Activated CD8-positive, alpha-beta T cell treated with anti-CD3 and anti-CD28 coated beads, Interleukin-2, amount 10 ng/mL, durations not matched to agents 7 days and 5 days (primary cell): Measurements from ENCODE around the gene TMEM86A. TPM values are rescaled to one million over a fixed set of nuclear protein-coding genes. Genes with fewer than 3 reads are reported as not detected.
"Not testable (repeated sequence)": the region's sequence is repeated elsewhere in the genome, so short reads cannot be mapped to it uniquely, and the experiment has no call there.

ENCODE experiments used
- ATAC-seq: fragments of 150-1000 bp; cut with Tn5 transposase; one replicate; pipeline ENCODE4 v1.10.0; 2021; ENCODE audit warnings: moderate library complexity
- CTCF ChIA-PET: fragments of 350-600 bp; sonication (Branson Sonifier 250); formaldehyde crosslinking; loops from one replicate; lab custom pipeline; 2021; ENCODE audit warnings: antibody characterized with exemption; lab: Charles Lee
- POLR2A ChIA-PET: fragments of 350-600 bp; sonication (Branson Sonifier 250); formaldehyde crosslinking; loops from one replicate; lab custom pipeline; 2021; ENCODE audit warnings: antibody characterized with exemption; lab: Charles Lee
- DNase-seq: peaks from one replicate; pipeline ENCODE4 v3.0.0-alpha.2; 2020
- H3K27ac Mint-ChIP-seq: one replicate; pipeline ENCODE4 v1.8.0; 2021; ENCODE audit warnings: mild to moderate bottlenecking, mixed read lengths
- H3K27me3 Mint-ChIP-seq: one replicate; pipeline ENCODE4 v1.8.0; 2021; ENCODE audit warnings: low read depth, mixed read lengths
- H3K36me3 Mint-ChIP-seq: one replicate; pipeline ENCODE4 v1.8.0; 2021; ENCODE audit warnings: low read depth, mixed read lengths
- H3K4me1 Mint-ChIP-seq: one replicate; pipeline ENCODE4 v1.8.0; 2021; ENCODE audit warnings: low read depth, mixed read lengths
- H3K4me3 Mint-ChIP-seq: one replicate; pipeline ENCODE4 v1.8.0; 2021; ENCODE audit warnings: mild to moderate bottlenecking, mixed read lengths
- H3K9me3 Mint-ChIP-seq: one replicate; pipeline ENCODE4 v1.8.0; 2022; ENCODE audit warnings: mixed read lengths; ENCODE audit not compliant: insufficient read depth
- total RNA-seq, 2 experiments: library from RNA; stranded (reverse); gene quantifications; one replicate each; pipeline ENCODE4 v1.2.3, GENCODE V29; 2021

The TMEM86A gene, protein sequence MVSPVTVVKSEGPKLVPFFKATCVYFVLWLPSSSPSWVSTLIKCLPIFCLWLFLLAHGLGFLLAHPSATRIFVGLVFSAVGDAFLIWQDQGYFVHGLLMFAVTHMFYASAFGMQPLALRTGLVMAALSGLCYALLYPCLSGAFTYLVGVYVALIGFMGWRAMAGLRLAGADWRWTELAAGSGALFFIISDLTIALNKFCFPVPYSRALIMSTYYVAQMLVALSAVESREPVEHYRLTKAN
- total RNA-seq, result under 1 TPM; 0.26 to 0.52 TPM

DNA sequence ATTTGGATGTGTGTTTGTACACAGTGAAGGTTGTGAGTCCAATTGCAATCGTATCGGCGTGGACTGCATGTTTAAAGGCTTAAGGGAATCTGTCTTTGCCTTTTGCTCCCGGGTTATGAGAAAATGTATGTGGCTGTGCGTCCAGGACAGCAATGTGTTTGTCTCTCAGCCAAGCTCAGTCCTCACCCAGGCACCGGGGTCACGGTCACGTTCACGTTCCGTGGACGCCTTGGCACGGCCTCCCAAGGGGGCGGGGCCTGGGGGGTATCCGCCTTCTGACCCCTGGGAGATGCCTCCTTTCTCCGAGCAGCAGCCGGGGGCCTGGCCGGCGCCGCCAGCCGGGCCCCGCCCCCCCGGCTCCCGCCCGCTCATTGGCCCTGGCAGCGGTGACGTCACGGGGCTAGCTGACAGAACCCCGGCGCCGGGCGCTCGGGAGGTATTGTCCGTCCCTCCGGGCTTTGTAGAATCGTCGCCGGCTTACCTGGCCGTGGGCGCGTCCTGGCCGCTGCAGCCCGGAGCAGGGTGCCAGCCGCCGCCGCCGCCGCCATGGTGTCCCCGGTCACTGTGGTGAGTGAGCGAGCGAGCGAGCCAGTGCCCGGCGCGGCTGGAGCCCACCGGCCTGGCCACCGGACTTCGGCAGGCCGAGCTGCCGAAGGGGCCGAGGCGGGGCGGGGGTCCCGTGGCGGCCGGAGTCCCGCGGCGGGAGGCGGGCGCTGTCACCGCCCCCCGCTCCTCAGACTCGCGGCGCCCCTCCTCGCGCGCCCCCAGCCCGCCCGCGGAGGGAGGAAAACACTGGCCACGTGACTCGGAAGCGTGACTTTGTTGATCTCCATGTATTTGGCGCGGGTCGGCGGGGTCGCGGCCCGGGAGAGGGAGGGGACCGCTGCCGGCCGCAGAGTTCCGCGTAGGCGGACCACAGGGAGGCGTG lies at the start of gene TMEM86A:
Gene TMEM86A, plus strand, starts transcription at position 439 of the 928 bp plus-strand sequence. Its CDS starts 108 bp downstream, at position 547.
- H3K27me3 Mint-ChIP-seq, result peaks cover 18% of the 10 kb centered on the region
- ATAC-seq (peak; percentile 92), DNase-seq (peak; percentile 90)
- H3K27ac Mint-ChIP-seq, result peak within 1 kb of the TSS; percentile 37
- H3K4me1 Mint-ChIP-seq, result peaks cover 10% of the 10 kb centered on the region
- peak within 1 kb of the TSS; percentile 76 for H3K4me3 Mint-ChIP-seq
- H3K36me3 Mint-ChIP-seq, result no peaks in the 10 kb centered on the region
- POLR2A ChIA-PET, result interaction anchor here (0.8 kb wide), 1 partner anchor 304 kb away, joined by 4 read pairs; the partner anchor contains the start of gene LDHA
- no peaks in the 10 kb centered on the region for H3K9me3 Mint-ChIP-seq
- CTCF ChIA-PET, result interaction anchor here (1.1 to 2.0 kb wide), 5 partner anchors 23 to 173 kb away, joined by 3 to 8 read pairs (median 3); no protein-coding TSS in a partner anchor

DNA sequence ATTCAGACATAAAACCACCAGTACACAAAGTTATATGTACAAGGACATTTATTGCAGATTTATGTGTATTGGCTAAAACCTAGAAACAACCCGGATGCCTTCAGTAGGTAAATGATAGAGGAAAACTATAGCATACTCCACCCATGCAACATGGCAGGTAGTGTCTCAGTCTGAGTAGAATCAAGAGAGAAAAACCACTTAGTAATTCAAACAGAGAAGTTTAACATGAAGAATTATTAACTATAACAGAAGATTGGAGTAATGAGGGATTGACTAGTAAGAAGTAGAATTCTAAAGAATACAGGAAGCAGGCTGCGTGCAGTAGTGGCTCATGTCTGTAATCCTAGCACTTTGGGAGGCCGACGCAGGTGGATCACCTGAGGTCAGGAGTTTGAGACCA lies 48.2 kb upstream of the TMEM86A start:
- no peaks in the 10 kb centered on the region for H3K36me3 Mint-ChIP-seq
- peaks cover 2% of the 10 kb centered on the region for H3K27me3 Mint-ChIP-seq
- DNase-seq (no peak), ATAC-seq (no peak)
- peaks cover 9% of the 10 kb centered on the region for H3K4me1 Mint-ChIP-seq
- H3K9me3 Mint-ChIP-seq, result no peaks in the 10 kb centered on the region
- H3K4me3 Mint-ChIP-seq, result no peak overlapping the region
- no peak overlapping the region for H3K27ac Mint-ChIP-seq
- ChIA-PET CTCF (interaction anchor here (0.9 to 4.8 kb wide), 13 partner anchors 17 to 919 kb away, joined by 3 to 53 read pairs (median 3); partner anchors contain the start of genes SPTY2D1 and TSG101), POLR2A (no interaction called here)

DNA sequence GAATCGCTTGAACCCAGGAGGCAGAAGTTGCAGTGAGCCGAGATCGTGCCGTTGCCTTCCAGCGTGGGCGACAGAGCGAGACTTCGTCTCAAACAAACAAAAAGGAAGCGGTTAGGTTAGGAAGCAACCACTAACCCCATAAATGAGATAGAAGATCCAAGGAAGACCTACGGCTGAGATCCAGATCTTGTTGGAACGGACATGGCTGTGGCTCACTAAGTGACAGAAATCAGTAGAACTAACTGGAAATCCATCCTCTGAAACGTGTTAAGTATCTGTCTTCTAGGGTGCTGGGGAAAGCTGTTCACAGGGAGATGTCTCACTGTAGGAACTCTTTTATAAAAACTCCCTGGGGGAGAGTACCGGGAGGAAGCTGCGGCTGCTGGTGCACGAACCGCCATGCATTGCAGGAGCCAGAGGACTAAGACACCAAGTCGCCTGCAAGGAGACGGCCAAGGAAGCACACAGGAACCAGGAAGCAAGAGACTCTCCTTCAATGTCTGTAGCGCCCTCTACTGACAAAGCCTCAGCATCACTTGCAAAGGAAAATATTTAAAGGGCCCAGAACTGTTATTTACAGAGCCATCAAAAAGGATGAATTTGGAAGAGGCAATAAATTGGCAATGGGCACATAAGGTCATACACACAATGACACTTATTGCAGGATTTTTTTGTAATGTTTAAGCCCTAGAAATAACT lies 47.6 kb upstream of the TMEM86A start:
- DNase-seq, result peak; percentile 65
- ChIA-PET CTCF (interaction anchor here (0.8 to 4.8 kb wide), 22 partner anchors 9 to 920 kb away, joined by 3 to 53 read pairs (median 4); partner anchors contain the start of genes SPTY2D1 and TSG101), POLR2A (interaction anchor here (0.8 kb wide), 1 partner anchor 255 kb away, joined by 3 read pairs; no protein-coding TSS in a partner anchor)
- H3K9me3 Mint-ChIP-seq, result no peaks in the 10 kb centered on the region
- no peak overlapping the region for H3K27ac Mint-ChIP-seq
- H3K4me1 Mint-ChIP-seq, result peaks cover 9% of the 10 kb centered on the region
- peaks cover 2% of the 10 kb centered on the region for H3K27me3 Mint-ChIP-seq
- no peak overlapping the region for H3K4me3 Mint-ChIP-seq
- H3K36me3 Mint-ChIP-seq, result no peaks in the 10 kb centered on the region
- ATAC-seq, result peak; percentile 33

- H3K36me3 Mint-ChIP-seq, result no peaks in the 10 kb centered on the region
- no peaks in the 10 kb centered on the region for H3K9me3 Mint-ChIP-seq
- peaks cover 12% of the 10 kb centered on the region for H3K27me3 Mint-ChIP-seq
- H3K27ac Mint-ChIP-seq, result no peak overlapping the region
- ATAC-seq, result no peak
- H3K4me1 Mint-ChIP-seq, result no peaks in the 10 kb centered on the region
- DNase-seq, result no peak
- CTCF ChIA-PET, result interaction anchor here (1.1 to 1.4 kb wide), 2 partner anchors 18 to 64 kb away, joined by 3 read pairs; no protein-coding TSS in a partner anchor
- no peak overlapping the region for H3K4me3 Mint-ChIP-seq
- POLR2A ChIA-PET, result no interaction called here
These were observed 40.9 kb upstream of the TMEM86A start for GRCh38 chr11:18657673-18658072.

GRCh38 chr11:18665353-18665872 lies 33.2 kb upstream of the TMEM86A start:
- CTCF ChIA-PET, result interaction anchor here (1.0 kb wide), 1 partner anchor 56 kb away, joined by 4 read pairs; no protein-coding TSS in a partner anchor
- POLR2A ChIA-PET, ATAC-seq, H3K36me3 Mint-ChIP-seq, DNase-seq, H3K9me3 Mint-ChIP-seq: not testable (repeated sequence)
- H3K4me3 Mint-ChIP-seq, result peak overlapping the region; percentile 11
- H3K27ac Mint-ChIP-seq, result peak overlapping the region; percentile 48
- peaks cover 11% of the 10 kb centered on the region for H3K27me3 Mint-ChIP-seq
- H3K4me1 Mint-ChIP-seq, result peaks cover 31% of the 10 kb centered on the region

DNA sequence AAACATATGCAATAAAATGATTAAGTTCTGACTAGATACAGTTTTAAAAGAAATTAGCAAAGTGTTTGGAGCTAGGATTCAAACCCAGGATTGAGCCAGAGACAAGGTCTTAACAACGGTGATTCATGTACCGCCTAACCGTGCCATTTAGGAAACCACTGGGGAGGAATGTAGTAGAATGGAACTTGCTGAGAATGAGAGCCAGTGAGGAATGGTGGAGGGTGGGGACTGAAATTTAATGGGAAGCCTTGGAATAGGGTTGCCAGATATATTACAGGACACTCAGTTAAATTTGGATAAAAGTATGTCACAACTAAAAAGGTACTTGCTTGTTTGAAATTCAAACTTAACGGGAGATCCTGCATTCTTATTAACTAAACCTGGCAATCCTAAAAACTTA lies 30.4 kb upstream of the TMEM86A start:
- no peaks in the 10 kb centered on the region for H3K9me3 Mint-ChIP-seq
- no peak overlapping the region for H3K27ac Mint-ChIP-seq
- peaks cover 46% of the 10 kb centered on the region for H3K4me1 Mint-ChIP-seq
- no peaks in the 10 kb centered on the region for H3K36me3 Mint-ChIP-seq
- CTCF ChIA-PET, result no interaction called here
- no peak overlapping the region for H3K4me3 Mint-ChIP-seq
- POLR2A ChIA-PET, result no interaction called here
- ATAC-seq (no peak), DNase-seq (no peak)
- peaks cover 2% of the 10 kb centered on the region for H3K27me3 Mint-ChIP-seq

GRCh38 chr11:18669219-18669596 lies 29.4 kb upstream of the TMEM86A start:
- Mint-ChIP-seq H3K36me3 (no peaks in the 10 kb centered on the region), H3K9me3 (no peaks in the 10 kb centered on the region), H3K27ac (peak overlapping the region; percentile 63), H3K4me3 (peak overlapping the region; percentile 2), H3K4me1 (peaks cover 50% of the 10 kb centered on the region), H3K27me3 (peaks cover 2% of the 10 kb centered on the region)
- ChIA-PET CTCF (interaction anchor here (1.1 kb wide), 2 partner anchors 62 to 129 kb away, joined by 3 to 4 read pairs; no protein-coding TSS in a partner anchor), POLR2A (no interaction called here)
- DNase-seq, result no peak
- ATAC-seq, result no peak

DNA sequence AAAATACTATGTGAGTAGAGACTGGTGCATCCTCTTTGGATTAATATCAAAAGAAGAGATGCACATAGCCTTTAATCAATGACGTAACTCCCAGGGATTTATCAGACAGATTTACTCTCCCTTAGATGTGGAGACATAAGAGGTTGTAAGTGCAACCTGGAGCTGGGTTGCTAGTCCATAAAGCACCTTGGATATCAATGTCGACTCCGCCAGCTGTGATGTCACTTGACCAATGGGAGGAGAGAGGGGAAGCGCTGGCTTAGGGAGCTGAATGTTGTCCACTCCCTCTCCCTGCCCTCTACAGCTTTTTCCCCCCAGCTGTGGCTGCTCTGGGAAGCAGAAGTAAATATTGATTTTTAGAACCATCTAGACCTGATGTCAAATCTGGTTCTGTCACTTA lies 28.9 kb upstream of the TMEM86A start:
- Mint-ChIP-seq H3K27me3 (peaks cover 2% of the 10 kb centered on the region), H3K4me3 (no peak overlapping the region), H3K4me1 (peaks cover 50% of the 10 kb centered on the region), H3K27ac (peak overlapping the region; percentile 63), H3K9me3 (no peaks in the 10 kb centered on the region), H3K36me3 (no peaks in the 10 kb centered on the region)
- ATAC-seq (no peak), DNase-seq (no peak)
- CTCF ChIA-PET, result interaction anchor here (0.6 to 1.1 kb wide), 4 partner anchors 28 to 129 kb away, joined by 3 to 4 read pairs (median 4); partner anchors contain the start of gene TMEM86A
- POLR2A ChIA-PET, result no interaction called here

DNA sequence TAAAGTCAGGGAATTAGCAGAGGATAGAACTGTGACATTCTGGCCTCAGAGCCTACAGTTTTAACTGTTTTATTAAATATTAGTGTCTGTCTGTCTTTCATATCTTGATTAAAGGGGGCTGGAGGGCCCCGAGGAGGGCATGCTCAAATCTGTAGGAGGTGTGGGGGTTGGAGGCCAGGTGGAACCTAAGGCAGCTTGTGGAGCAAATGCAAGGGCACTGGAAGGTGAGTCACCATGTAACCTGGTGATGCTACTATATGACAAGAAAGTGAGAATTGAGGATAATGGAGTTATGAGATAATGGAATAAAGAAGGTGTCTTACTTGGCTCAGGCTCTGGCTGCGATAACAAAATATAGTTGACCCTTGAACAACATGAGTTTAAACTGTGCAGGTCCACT lies 27.3 kb upstream of the TMEM86A start:
- Mint-ChIP-seq H3K27ac (peak overlapping the region; percentile 48), H3K9me3 (no peaks in the 10 kb centered on the region), H3K36me3 (no peaks in the 10 kb centered on the region), H3K27me3 (peaks cover 2% of the 10 kb centered on the region), H3K4me1 (peaks cover 47% of the 10 kb centered on the region), H3K4me3 (no peak overlapping the region)
- ChIA-PET POLR2A (no interaction called here), CTCF (interaction anchor here (1.7 kb wide), 1 partner anchor 51 kb away, joined by 6 read pairs; no protein-coding TSS in a partner anchor)
- DNase-seq (no peak), ATAC-seq (no peak)

- Mint-ChIP-seq H3K4me1 (peaks cover 49% of the 10 kb centered on the region), H3K27ac (peak overlapping the region; percentile 93), H3K4me3 (peak overlapping the region; percentile 56)
- POLR2A ChIA-PET, H3K36me3 Mint-ChIP-seq, H3K9me3 Mint-ChIP-seq, H3K27me3 Mint-ChIP-seq: not testable (repeated sequence)
- ATAC-seq, result peak; percentile 95
- CTCF ChIA-PET, result interaction anchor here (0.9 to 1.7 kb wide), 4 partner anchors 21 to 163 kb away, joined by 3 to 6 read pairs (median 3); no protein-coding TSS in a partner anchor
- peak; percentile 76 for DNase-seq
These were observed 26.4 kb upstream of the TMEM86A start for GRCh38 chr11:18672209-18672608.
